WTC11 (cell line): Measurements from ENCODE around the gene DCLRE1A. TPM values are rescaled to one million over a fixed set of nuclear protein-coding genes. Genes with fewer than 3 reads are reported as not detected.

Experiments used
- ATAC-seq: fragments of 200-7000 bp; cut with Tn5 transposase; 2 replicates; pipeline ENCODE4 v1.10.0; 2021; ENCODE audit warnings: mild to moderate bottlenecking, moderate library complexity
- CTCF ChIA-PET: fragments of 300-600 bp; sonication (Branson Sonifier 250); formaldehyde crosslinking; loops from one replicate; lab custom pipeline; 2021; ENCODE audit warnings: antibody characterized with exemption; lab: Charles Lee
- POLR2A ChIA-PET: fragments of 350-600 bp; sonication (Branson Sonifier 250); formaldehyde crosslinking; loops from one replicate; lab custom pipeline; 2021; ENCODE audit warnings: antibody characterized with exemption; lab: Charles Lee
- DNase-seq: peaks from one replicate; pipeline ENCODE4 v3.0.0; 2021; ENCODE audit warnings: low spot score
- H3K27ac Mint-ChIP-seq: 2 replicates; pipeline ENCODE4 v1.8.0; 2021; ENCODE audit warnings: mixed read lengths
- H3K27me3 Mint-ChIP-seq: 2 replicates; pipeline ENCODE4 v1.8.0; 2021; ENCODE audit warnings: low read depth, mild to moderate bottlenecking, moderate library complexity, mixed read lengths
- H3K36me3 Mint-ChIP-seq: 2 replicates; pipeline ENCODE4 v1.8.0; 2021; ENCODE audit warnings: mixed read lengths
- H3K4me1 Mint-ChIP-seq: 2 replicates; pipeline ENCODE4 v1.8.0; 2022; ENCODE audit warnings: mixed read lengths
- H3K4me3 Mint-ChIP-seq: 2 replicates; pipeline ENCODE4 v1.8.0; 2021; ENCODE audit warnings: mild to moderate bottlenecking, moderate library complexity, mixed read lengths
- H3K9me3 Mint-ChIP-seq: 2 replicates; pipeline ENCODE4 v1.8.0; 2021; ENCODE audit warnings: mixed read lengths
- ATF1 ChIP-seq: sonication (generic); formaldehyde crosslinking; IDR thresholded peaks from 2 replicates; pipeline ENCODE4 v1.8.1; 2023; ENCODE audit warnings: mild to moderate bottlenecking, moderate library complexity, missing genetic modification reagents
- CDX4 ChIP-seq: fragments of 250-450 bp; sonication (Bioruptor Pico); IDR thresholded peaks from 2 replicates; pipeline ENCODE4 v1.9.0; 2021; ENCODE audit warnings: moderate library complexity, mild to moderate bottlenecking, inconsistent platforms, borderline replicate concordance
- ETV6 ChIP-seq: sonication (generic); formaldehyde crosslinking; IDR thresholded peaks from 2 replicates; pipeline ENCODE4 v1.8.1; 2022; ENCODE audit warnings: mild to moderate bottlenecking, missing genetic modification reagents
- GTF2I ChIP-seq: fragments of 250-450 bp; sonication (Bioruptor Pico); conservative IDR thresholded peaks from 2 replicates; pipeline ENCODE4 v1.4.0; 2021; ENCODE audit warnings: mild to moderate bottlenecking
- NFYB ChIP-seq: sonication (generic); formaldehyde crosslinking; conservative IDR thresholded peaks from 2 replicates; pipeline ENCODE4 v1.8.0; 2022; ENCODE audit warnings: low read depth, missing genetic modification reagents
- NR3C1 ChIP-seq: sonication (generic); formaldehyde crosslinking; conservative IDR thresholded peaks from 2 replicates; pipeline ENCODE4 v1.8.1; 2023; ENCODE audit warnings: low read depth, mild to moderate bottlenecking, missing genetic modification reagents
- SP1 ChIP-seq: sonication (generic); formaldehyde crosslinking; conservative IDR thresholded peaks from 2 replicates; pipeline ENCODE4 v1.8.1; 2022; ENCODE audit warnings: missing genetic modification reagents
- TEAD4 ChIP-seq: sonication (generic); formaldehyde crosslinking; IDR thresholded peaks from 2 replicates; pipeline ENCODE4 v1.8.0; 2022; ENCODE audit warnings: mild to moderate bottlenecking, missing genetic modification reagents
- USF1 ChIP-seq: sonication (generic); formaldehyde crosslinking; IDR thresholded peaks from 2 replicates; pipeline ENCODE4 v1.8.0; 2022; ENCODE audit warnings: mild to moderate bottlenecking, missing genetic modification reagents
- ZNF281 ChIP-seq: sonication (generic); formaldehyde crosslinking; IDR thresholded peaks from 2 replicates; pipeline ENCODE4 v1.8.0; 2023; ENCODE audit warnings: mild to moderate bottlenecking, missing genetic modification reagents
- ZNF512 ChIP-seq: sonication (generic); formaldehyde crosslinking; IDR thresholded peaks from 2 replicates; pipeline ENCODE4 v1.8.1; 2022; ENCODE audit warnings: missing genetic modification reagents, borderline replicate concordance
- ZNF532 ChIP-seq: fragments of 250-450 bp; sonication (Bioruptor Pico); IDR thresholded peaks from 2 replicates; pipeline ENCODE4 v1.9.0; 2021; ENCODE audit warnings: mild to moderate bottlenecking, borderline replicate concordance
- total RNA-seq: library from RNA; stranded (reverse); gene quantifications from 3 replicates; pipeline ENCODE4 v1.2.3, GENCODE V29; 2021
- TF ChIP-seq, protein P1 (sequence below): sonication (generic); formaldehyde crosslinking; IDR thresholded peaks from 2 replicates; pipeline ENCODE4 v1.8.1; 2022; ENCODE audit warnings: low read depth, mild to moderate bottlenecking, moderate library complexity, missing genetic modification reagents, borderline replicate concordance
- TF ChIP-seq, protein P2 (sequence below): sonication (generic); formaldehyde crosslinking; IDR thresholded peaks from 2 replicates; pipeline ENCODE4 v1.8.1; 2023; ENCODE audit warnings: mild to moderate bottlenecking, missing genetic modification reagents, moderate library complexity
- TF ChIP-seq, protein P3 (sequence below): sonication (generic); formaldehyde crosslinking; conservative IDR thresholded peaks from 2 replicates; pipeline ENCODE4 v1.8.1; 2023; ENCODE audit warnings: mild to moderate bottlenecking, low read depth, missing genetic modification reagents, moderate library complexity
- TF ChIP-seq, protein P4 (sequence below): sonication (generic); formaldehyde crosslinking; IDR thresholded peaks from 2 replicates; pipeline ENCODE4 v1.8.1; 2022; ENCODE audit warnings: low read depth, missing genetic modification reagents, borderline replicate concordance

DCLRE1A gene
- total RNA-seq, 1 experiment from 2014 or later, result 11.3 TPM

GRCh38 chr10:113854013-113854760 is at the start of gene DCLRE1A, which contains the start of gene NHLRC2 (continued):
- TF ChIP-seq, protein P1, sequence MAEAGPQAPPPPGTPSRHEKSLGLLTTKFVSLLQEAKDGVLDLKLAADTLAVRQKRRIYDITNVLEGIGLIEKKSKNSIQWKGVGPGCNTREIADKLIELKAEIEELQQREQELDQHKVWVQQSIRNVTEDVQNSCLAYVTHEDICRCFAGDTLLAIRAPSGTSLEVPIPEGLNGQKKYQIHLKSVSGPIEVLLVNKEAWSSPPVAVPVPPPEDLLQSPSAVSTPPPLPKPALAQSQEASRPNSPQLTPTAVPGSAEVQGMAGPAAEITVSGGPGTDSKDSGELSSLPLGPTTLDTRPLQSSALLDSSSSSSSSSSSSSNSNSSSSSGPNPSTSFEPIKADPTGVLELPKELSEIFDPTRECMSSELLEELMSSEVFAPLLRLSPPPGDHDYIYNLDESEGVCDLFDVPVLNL (CRISPR knock-in tag), result peak; percentile 61; the same call in 1 of the 2 replicates
- TF ChIP-seq, protein P2, sequence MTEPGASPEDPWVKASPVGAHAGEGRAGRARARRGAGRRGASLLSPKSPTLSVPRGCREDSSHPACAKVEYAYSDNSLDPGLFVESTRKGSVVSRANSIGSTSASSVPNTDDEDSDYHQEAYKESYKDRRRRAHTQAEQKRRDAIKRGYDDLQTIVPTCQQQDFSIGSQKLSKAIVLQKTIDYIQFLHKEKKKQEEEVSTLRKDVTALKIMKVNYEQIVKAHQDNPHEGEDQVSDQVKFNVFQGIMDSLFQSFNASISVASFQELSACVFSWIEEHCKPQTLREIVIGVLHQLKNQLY, result no peak
- TF ChIP-seq NR3C1, result 0 out of 2 replicates have a peak, but pooled peaks have one; percentile 38
- TF ChIP-seq SP1 (CRISPR knock-in tag), result peak; percentile 19; the same call in 1 of the 2 replicates
- no peak for TF ChIP-seq CDX4 (CRISPR knock-in tag)
- TF ChIP-seq, protein P3, sequence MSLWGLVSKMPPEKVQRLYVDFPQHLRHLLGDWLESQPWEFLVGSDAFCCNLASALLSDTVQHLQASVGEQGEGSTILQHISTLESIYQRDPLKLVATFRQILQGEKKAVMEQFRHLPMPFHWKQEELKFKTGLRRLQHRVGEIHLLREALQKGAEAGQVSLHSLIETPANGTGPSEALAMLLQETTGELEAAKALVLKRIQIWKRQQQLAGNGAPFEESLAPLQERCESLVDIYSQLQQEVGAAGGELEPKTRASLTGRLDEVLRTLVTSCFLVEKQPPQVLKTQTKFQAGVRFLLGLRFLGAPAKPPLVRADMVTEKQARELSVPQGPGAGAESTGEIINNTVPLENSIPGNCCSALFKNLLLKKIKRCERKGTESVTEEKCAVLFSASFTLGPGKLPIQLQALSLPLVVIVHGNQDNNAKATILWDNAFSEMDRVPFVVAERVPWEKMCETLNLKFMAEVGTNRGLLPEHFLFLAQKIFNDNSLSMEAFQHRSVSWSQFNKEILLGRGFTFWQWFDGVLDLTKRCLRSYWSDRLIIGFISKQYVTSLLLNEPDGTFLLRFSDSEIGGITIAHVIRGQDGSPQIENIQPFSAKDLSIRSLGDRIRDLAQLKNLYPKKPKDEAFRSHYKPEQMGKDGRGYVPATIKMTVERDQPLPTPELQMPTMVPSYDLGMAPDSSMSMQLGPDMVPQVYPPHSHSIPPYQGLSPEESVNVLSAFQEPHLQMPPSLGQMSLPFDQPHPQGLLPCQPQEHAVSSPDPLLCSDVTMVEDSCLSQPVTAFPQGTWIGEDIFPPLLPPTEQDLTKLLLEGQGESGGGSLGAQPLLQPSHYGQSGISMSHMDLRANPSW (CRISPR knock-in tag), result no peak

GRCh38 chr10:113899952-113900598 is 46.2 kb upstream of the DCLRE1A start:
- DNase-seq (no peak), ATAC-seq (no peak)
- Mint-ChIP-seq H3K4me3 (no peak overlapping the region), H3K36me3 (peaks cover 44% of the 10 kb centered on the region), H3K4me1 (no peaks in the 10 kb centered on the region), H3K9me3 (peaks cover 7% of the 10 kb centered on the region), H3K27me3 (no peaks in the 10 kb centered on the region), H3K27ac (no peak overlapping the region)
- POLR2A ChIA-PET, result no interaction called here
- CTCF ChIA-PET, result no interaction called here
- TF ChIP-seq NFYB (CRISPR knock-in tag) (no peak), ZNF512 (CRISPR knock-in tag) (no peak), GTF2I (CRISPR knock-in tag) (no peak), ZNF532 (CRISPR knock-in tag) (no peak), ZNF281 (CRISPR knock-in tag) (no peak), ETV6 (CRISPR knock-in tag) (no peak), USF1 (no peak), ATF1 (CRISPR knock-in tag) (no peak), TEAD4 (CRISPR knock-in tag) (no peak)
- TF ChIP-seq, protein P4, sequence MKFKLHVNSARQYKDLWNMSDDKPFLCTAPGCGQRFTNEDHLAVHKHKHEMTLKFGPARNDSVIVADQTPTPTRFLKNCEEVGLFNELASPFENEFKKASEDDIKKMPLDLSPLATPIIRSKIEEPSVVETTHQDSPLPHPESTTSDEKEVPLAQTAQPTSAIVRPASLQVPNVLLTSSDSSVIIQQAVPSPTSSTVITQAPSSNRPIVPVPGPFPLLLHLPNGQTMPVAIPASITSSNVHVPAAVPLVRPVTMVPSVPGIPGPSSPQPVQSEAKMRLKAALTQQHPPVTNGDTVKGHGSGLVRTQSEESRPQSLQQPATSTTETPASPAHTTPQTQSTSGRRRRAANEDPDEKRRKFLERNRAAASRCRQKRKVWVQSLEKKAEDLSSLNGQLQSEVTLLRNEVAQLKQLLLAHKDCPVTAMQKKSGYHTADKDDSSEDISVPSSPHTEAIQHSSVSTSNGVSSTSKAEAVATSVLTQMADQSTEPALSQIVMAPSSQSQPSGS (CRISPR knock-in tag), result no peak
